PC-9 (cell line): Measurements from ENCODE around the gene SIGLEC9.

ENCODE experiments used
- CTCF ChIP-seq: fragments of 200-600 bp; sonication (generic); conservative IDR thresholded peaks from 2 replicates; pipeline ENCODE4 v1.6.1; 2017; ENCODE audit warnings: mixed run types, antibody characterized with exemption, mild to moderate bottlenecking, moderate library complexity
- EZH2 ChIP-seq: fragments of 200-600 bp; sonication (generic); IDR thresholded peaks from 2 replicates; pipeline ENCODE4 v1.8.0; 2017; ENCODE audit warnings: antibody characterized with exemption, low read depth

- TF ChIP-seq CTCF (no peak), EZH2 (no peak)
These were observed 35.0 kb downstream of the SIGLEC9 start for GRCh38 chr19:51159656-51160055.
